Cortex of kidney (tissue), 1 donor: Measurements from ENCODE around the gene MVB12A.

Experiments used
- DNase-seq: peaks from one replicate; lab custom pipeline; 2025; lab: John Stamatoyannopoulos, UW

Gene MVB12A

GRCh38 chr19:17419621-17420474 lies at the start of gene MVB12A:
Gene MVB12A (plus strand): TSS chr19:17420047. CDS start chr19:17420136, 89 bp downstream.
- peak; percentile 81 for DNase-seq

- no peak for DNase-seq
Observed at GRCh38 chr19:17376935-17377600, 42.8 kb upstream of the MVB12A start, which contains the start of gene PLVAP. Gene PLVAP (minus strand): TSS chr19:17377342. CDS start chr19:17377288, 54 bp downstream.

GRCh38 chr19:17378271-17378670 lies 41.6 kb upstream of the MVB12A start:
- no peak for DNase-seq

GRCh38 chr19:17379221-17379631 lies 40.6 kb upstream of the MVB12A start:
- no peak for DNase-seq

- no peak for DNase-seq
Observed at GRCh38 chr19:17380426-17381138, 39.3 kb upstream of the MVB12A start.

- no peak for DNase-seq
Observed at GRCh38 chr19:17385878-17386611, 33.8 kb upstream of the MVB12A start.

- DNase-seq = no peak
Observed at GRCh38 chr19:17389288-17389687, 30.6 kb upstream of the MVB12A start.

- no peak for DNase-seq
Observed at GRCh38 chr19:17389957-17390664, 29.7 kb upstream of the MVB12A start.

- no peak for DNase-seq
Observed at GRCh38 chr19:17390665-17391370, 29.0 kb upstream of the MVB12A start.

GRCh38 chr19:17391371-17392151 lies 28.3 kb upstream of the MVB12A start:
- DNase-seq = no peak

GRCh38 chr19:17393002-17393401 lies 26.8 kb upstream of the MVB12A start:
- no peak for DNase-seq

- no peak for DNase-seq
Observed at GRCh38 chr19:17393914-17394313, 25.9 kb upstream of the MVB12A start, which contains the start of gene CCDC194. Gene CCDC194 (minus strand): TSS chr19:17394196. CDS start chr19:17394158, 38 bp downstream.

- no peak for DNase-seq
Observed at GRCh38 chr19:17394891-17395415, 24.9 kb upstream of the MVB12A start.

GRCh38 chr19:17398902-17399527 lies 20.8 kb upstream of the MVB12A start:
- DNase-seq = no peak

- DNase-seq = no peak
Observed at GRCh38 chr19:17401628-17402027, 18.2 kb upstream of the MVB12A start.

- no peak for DNase-seq
Observed at GRCh38 chr19:17402982-17403855, 16.6 kb upstream of the MVB12A start.

GRCh38 chr19:17404015-17404414 lies 15.8 kb upstream of the MVB12A start:
- DNase-seq = no peak
